Cardiac muscle cell (in vitro differentiated cells and primary cell): ENCODE data around the gene MLPH. TPM values are rescaled to one million over a fixed set of nuclear protein-coding genes. Genes with fewer than 3 reads are reported as not detected.

Experiments used
- DNase-seq, 2 donors: peaks; one replicate each; pipeline versions ENCODE4 v3.0.0 to v3.0.0-alpha.2; 2010 to 2017; ENCODE audit warnings: low read depth in 1 of 2, low spot score in 1 of 2
- H3K27ac ChIP-seq: fragments of 200-600 bp; sonication (generic); 2 replicates; pipeline ENCODE4 v1.5.1; 2016
- H3K27me3 ChIP-seq: fragments of 200-600 bp; sonication (generic); 2 replicates; pipeline ENCODE4 v1.6.0; 2016; ENCODE audit warnings: control low read depth
- H3K36me3 ChIP-seq: fragments of 200-600 bp; sonication (generic); 2 replicates; pipeline ENCODE4 v1.5.1; 2016; ENCODE audit warnings: control low read depth
- H3K4me1 ChIP-seq: fragments of 200-600 bp; sonication (generic); 2 replicates; pipeline ENCODE4 v1.8.1; 2017; ENCODE audit warnings: low read depth, mild to moderate bottlenecking, mixed run types
- H3K4me3 ChIP-seq: fragments of 200-600 bp; sonication (generic); 2 replicates; pipeline ENCODE4 v1.5.1; 2016; ENCODE audit warnings: mild to moderate bottlenecking
- H3K9me3 ChIP-seq: fragments of 200-600 bp; sonication (generic); 2 replicates; pipeline ENCODE4 v1.5.1; 2017; ENCODE audit warnings: low read depth, mild to moderate bottlenecking, control low read depth
- polyA plus RNA-seq: library from polyadenylated mRNA; unstranded; fragments of >200 nt; fragmentation: Nextera tagmentation; extraction: Ambion mirVana; gene quantifications from 2 replicates; pipeline ENCODE4 v1.2.1, GENCODE V29; 2016
- total RNA-seq: library from RNA; depleted of rRNA; stranded (reverse); fragments of >200 nt; gene quantifications from 2 replicates; pipeline ENCODE4 v1.2.3, GENCODE V29; 2016
- TF ChIP-seq, protein P1 (sequence below): IDR thresholded peaks from 2 replicates; pipeline ENCODE4 v1.5.1; 2012; ENCODE audit warnings: low read depth, mild to moderate bottlenecking, low read length

MLPH gene
- total and polyA plus RNA-seq, 2 experiments from 2014 or later: 0.27 to 1.4 TPM

DNA sequence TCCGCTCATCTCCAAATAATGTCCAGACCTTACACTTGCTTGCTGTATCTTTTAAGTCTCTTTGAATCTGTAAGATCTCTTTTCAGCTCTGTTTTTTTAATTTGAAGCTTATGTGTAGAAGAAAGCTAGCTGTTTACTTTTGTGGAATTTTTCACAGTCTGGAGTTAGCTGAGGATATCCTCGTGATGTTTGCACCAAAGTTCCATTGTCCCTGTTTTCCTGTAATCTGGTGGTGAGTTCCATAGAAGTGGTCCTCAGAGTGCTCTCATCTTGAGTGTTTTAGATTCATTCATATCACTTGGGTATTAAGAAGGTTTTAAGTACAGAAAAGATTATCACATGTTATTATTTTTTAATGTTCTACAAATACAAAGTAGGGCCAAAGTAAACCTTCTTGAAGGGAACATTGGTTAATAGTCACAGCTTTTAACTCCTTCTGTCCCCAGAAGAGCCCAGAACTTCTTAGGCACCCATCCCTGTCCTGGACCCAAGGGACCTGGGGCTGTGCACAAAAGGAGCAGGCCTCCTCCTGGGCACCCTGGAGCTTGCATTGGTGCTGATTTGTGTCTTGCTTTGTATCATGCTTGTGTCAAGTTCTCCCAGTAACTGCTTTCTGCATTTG lies 15.0 kb downstream of the MLPH start:
- H3K4me1 ChIP-seq: no peaks in the 10 kb centered on the region
- no peaks in the 10 kb centered on the region for H3K36me3 ChIP-seq
- H3K4me3 ChIP-seq: no peak overlapping the region
- no peak for DNase-seq
- H3K27me3 ChIP-seq: no peaks in the 10 kb centered on the region
- TF ChIP-seq, protein P1, sequence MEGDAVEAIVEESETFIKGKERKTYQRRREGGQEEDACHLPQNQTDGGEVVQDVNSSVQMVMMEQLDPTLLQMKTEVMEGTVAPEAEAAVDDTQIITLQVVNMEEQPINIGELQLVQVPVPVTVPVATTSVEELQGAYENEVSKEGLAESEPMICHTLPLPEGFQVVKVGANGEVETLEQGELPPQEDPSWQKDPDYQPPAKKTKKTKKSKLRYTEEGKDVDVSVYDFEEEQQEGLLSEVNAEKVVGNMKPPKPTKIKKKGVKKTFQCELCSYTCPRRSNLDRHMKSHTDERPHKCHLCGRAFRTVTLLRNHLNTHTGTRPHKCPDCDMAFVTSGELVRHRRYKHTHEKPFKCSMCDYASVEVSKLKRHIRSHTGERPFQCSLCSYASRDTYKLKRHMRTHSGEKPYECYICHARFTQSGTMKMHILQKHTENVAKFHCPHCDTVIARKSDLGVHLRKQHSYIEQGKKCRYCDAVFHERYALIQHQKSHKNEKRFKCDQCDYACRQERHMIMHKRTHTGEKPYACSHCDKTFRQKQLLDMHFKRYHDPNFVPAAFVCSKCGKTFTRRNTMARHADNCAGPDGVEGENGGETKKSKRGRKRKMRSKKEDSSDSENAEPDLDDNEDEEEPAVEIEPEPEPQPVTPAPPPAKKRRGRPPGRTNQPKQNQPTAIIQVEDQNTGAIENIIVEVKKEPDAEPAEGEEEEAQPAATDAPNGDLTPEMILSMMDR: no peak
- no peak overlapping the region for H3K27ac ChIP-seq
- H3K9me3 ChIP-seq: no peaks in the 10 kb centered on the region

DNA sequence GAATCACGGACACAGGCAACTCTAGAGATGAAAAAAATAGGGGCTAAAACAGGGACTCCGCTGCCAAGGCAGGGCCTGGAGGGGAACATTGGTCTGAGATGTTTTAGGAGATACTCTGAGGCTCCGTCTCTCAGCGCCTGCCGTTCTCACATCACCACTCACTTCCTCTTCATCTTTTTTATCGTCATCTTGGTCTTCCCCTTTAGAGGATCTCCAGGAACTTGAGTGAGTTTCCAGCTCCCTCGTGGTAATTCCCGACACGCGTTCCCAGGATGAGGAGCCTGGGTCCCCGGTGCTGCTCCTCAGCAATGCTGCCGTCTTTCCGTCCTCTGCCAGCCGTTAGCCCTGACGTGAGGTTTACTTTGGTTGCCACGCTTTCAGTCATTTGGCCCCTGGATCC lies 16.1 kb downstream of the MLPH start:
- Histone ChIP-seq H3K36me3 (no peaks in the 10 kb centered on the region), H3K27ac (no peak overlapping the region), H3K4me3 (no peak overlapping the region), H3K4me1 (no peaks in the 10 kb centered on the region), H3K9me3 (no peaks in the 10 kb centered on the region), H3K27me3 (no peaks in the 10 kb centered on the region)
- DNase-seq: no peak
- TF ChIP-seq, protein P1: no peak

DNA sequence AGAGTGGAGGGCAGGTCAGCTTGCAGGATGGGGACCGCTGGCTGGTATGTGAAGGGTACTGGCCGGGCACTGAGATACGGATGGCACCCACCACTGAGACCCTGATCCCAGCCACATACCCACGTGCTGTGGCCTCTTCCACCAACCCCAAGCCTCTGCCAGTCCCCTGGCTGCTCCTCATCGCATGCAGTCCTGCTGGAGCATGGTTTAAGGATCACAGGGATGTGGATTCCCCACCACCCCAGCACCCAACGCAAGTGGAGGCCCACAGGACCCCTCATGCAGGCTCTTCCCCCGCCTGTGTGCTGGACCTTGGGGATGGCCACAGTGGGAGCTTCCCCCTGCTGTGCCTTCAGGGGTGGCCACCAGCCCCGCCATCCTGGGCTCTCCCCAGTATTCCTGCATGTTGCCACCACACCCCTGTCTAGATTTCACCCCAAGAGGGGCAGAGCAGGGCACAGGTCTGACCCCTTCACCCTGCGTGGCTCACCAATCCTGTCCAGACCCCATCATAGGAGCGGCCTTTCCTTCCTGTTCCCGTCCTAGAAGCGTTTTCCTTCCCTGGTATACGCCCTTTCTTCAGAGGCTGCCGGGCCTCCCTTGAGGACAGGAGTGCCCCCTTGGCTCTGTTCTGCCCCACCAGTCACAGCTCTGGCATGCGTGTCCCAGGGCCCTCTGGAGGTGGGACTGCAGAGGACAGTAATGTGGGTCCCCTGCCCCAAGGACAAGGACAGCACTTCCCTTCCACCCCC lies 18.3 kb downstream of the MLPH start:
- Histone ChIP-seq H3K27me3 (no peaks in the 10 kb centered on the region), H3K9me3 (no peaks in the 10 kb centered on the region), H3K4me1 (no peaks in the 10 kb centered on the region), H3K4me3 (no peak overlapping the region), H3K27ac (no peak overlapping the region), H3K36me3 (no peaks in the 10 kb centered on the region)
- TF ChIP-seq, protein P1: no peak
- no peak for DNase-seq

DNA sequence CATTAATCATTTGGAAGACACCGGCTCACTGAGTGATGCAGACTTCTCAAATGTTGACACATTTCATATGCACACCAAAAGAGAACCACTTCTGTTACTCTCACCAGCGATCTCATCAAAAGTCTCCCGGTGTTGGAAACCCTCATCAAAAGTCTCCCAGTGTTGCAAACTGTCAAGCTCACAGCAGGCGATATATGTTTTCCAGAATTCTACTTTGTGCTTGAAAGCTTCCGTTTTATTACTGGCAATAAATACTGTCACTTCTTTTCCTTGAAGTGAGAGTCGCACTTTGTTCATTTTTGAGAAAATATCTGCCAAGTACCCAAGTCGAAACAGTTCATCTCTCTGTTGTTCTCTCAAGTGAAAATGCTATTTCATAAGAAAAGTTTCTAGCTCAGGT lies 20.5 kb downstream of the MLPH start:
- DNase-seq: no peak
- Histone ChIP-seq H3K27ac (no peak overlapping the region), H3K9me3 (no peaks in the 10 kb centered on the region), H3K4me3 (no peak overlapping the region), H3K27me3 (no peaks in the 10 kb centered on the region), H3K36me3 (no peaks in the 10 kb centered on the region), H3K4me1 (no peaks in the 10 kb centered on the region)
- TF ChIP-seq, protein P1: no peak

DNA sequence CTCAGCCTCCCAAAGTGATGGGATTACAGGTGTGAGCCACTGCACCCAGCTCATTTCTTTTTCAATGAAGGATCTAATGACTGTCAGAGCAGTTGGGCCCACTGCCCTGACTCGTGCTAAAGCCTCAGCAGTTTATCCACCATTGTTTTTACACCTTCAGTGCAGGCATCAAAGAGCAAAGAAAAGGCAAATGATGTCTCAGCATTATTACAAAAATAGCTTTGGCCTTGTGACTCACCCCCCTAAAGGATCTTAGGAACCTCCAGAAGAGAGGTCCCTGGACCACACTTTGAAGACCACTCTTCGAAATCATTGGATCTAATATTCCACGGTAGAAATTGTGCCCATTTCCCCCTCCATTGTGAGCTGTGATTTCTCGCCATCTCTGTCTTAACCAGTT lies 21.3 kb downstream of the MLPH start:
- H3K27ac ChIP-seq: no peak overlapping the region
- no peaks in the 10 kb centered on the region for H3K36me3 ChIP-seq
- H3K4me1 ChIP-seq: peaks cover 6% of the 10 kb centered on the region
- DNase-seq: no peak
- H3K9me3 ChIP-seq: no peaks in the 10 kb centered on the region
- no peak overlapping the region for H3K4me3 ChIP-seq
- no peaks in the 10 kb centered on the region for H3K27me3 ChIP-seq
- TF ChIP-seq, protein P1: no peak
